ENCODE measurements around the gene NLN. TPM values are rescaled to one million over a fixed set of nuclear protein-coding genes. Genes with fewer than 3 reads are reported as not detected.

The NLN gene
- total RNA-seq, 1 donor from 2014 or later: 12.4 TPM

GRCh38 chr5:65821966-65822365 is 100.0 kb downstream of the NLN start:
- Histone ChIP-seq H3K27me3 (ENCODE audit: low read depth) (no peaks in the 10 kb centered on the region), H3K4me3 (no peak overlapping the region), H3K27ac (replicated peaks) (no peak overlapping the region), H3K36me3 (no peaks in the 10 kb centered on the region), H3K4me1 (no peaks in the 10 kb centered on the region), H3K9me3 (replicated peaks) (no peaks in the 10 kb centered on the region)
- DNase-seq: no peak
- TF ChIP-seq, protein P1, sequence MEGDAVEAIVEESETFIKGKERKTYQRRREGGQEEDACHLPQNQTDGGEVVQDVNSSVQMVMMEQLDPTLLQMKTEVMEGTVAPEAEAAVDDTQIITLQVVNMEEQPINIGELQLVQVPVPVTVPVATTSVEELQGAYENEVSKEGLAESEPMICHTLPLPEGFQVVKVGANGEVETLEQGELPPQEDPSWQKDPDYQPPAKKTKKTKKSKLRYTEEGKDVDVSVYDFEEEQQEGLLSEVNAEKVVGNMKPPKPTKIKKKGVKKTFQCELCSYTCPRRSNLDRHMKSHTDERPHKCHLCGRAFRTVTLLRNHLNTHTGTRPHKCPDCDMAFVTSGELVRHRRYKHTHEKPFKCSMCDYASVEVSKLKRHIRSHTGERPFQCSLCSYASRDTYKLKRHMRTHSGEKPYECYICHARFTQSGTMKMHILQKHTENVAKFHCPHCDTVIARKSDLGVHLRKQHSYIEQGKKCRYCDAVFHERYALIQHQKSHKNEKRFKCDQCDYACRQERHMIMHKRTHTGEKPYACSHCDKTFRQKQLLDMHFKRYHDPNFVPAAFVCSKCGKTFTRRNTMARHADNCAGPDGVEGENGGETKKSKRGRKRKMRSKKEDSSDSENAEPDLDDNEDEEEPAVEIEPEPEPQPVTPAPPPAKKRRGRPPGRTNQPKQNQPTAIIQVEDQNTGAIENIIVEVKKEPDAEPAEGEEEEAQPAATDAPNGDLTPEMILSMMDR (IDR thresholded peaks at IDR 0.05; ENCODE audit: borderline replicate concordance): no peak
- intact Hi-C loops (cut with micrococcal nuclease): no loop called here

GRCh38 chr5:65822710-65823109 is 100.7 kb downstream of the NLN start:
- TF ChIP-seq, protein P1 (IDR thresholded peaks at IDR 0.05; ENCODE audit: borderline replicate concordance): no peak
- no peaks in the 10 kb centered on the region for H3K36me3 ChIP-seq
- H3K4me1 ChIP-seq: no peaks in the 10 kb centered on the region
- DNase-seq: no peak
- H3K27me3 ChIP-seq (ENCODE audit: low read depth): no peaks in the 10 kb centered on the region
- intact Hi-C loops (cut with micrococcal nuclease): no loop called here
- no peak overlapping the region for H3K4me3 ChIP-seq
- no peaks in the 10 kb centered on the region for H3K9me3 ChIP-seq (replicated peaks)
- H3K27ac ChIP-seq (replicated peaks): no peak overlapping the region

DNA sequence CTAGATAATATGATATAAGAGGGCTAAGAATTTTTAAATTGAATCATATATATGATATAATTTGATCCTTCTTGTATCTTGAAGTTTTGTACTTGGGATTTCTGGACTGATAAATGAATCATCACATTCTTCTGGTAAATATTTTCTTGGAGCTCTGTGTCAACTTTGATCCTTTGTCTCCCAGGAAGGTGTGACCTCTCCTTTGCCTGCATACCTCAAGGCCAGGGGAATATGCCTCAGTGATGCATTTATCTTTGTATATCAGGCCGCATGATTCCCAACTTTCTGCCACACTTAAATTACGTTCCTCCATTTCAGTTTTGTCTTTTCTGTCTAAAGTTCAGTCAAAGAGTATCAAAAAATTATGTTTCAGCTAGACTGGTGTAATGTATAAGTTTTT is 101.2 kb downstream of the NLN start:
- H3K27ac ChIP-seq (replicated peaks): no peak overlapping the region
- no peaks in the 10 kb centered on the region for H3K36me3 ChIP-seq
- H3K4me1 ChIP-seq: no peaks in the 10 kb centered on the region
- H3K9me3 ChIP-seq (replicated peaks): no peaks in the 10 kb centered on the region
- TF ChIP-seq, protein P1 (IDR thresholded peaks at IDR 0.05; ENCODE audit: borderline replicate concordance): no peak
- intact Hi-C loops (cut with micrococcal nuclease): no loop called here
- no peak overlapping the region for H3K4me3 ChIP-seq
- no peak for DNase-seq
- no peaks in the 10 kb centered on the region for H3K27me3 ChIP-seq (ENCODE audit: low read depth)

DNA sequence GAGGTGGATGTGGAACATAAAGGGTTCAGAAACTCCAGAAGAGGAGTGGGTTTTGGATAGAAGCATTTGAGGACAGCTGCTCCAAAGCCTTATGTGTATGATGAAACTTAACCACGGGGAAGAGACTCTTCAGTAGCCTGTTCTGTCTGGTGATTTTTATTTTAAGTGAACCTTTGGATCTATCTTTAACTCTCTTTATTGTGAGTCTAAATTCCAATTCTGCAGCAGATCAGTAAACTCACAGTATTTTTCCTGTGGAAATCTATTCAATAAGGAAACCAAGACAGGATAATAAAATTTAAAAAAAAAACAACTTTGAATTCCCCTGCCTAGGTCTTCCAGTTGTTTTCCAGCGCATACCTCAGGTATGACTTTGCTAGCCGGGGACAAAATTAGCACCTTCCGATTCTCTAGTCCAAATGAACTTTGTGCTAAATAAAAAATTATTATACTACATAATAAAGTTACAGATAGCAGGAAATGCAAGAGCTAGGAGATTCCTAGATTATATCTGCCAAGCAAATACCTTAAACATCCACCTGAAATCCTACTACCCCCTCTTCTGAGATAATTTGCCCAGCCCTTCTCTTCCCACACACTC is 101.9 kb downstream of the NLN start:
- Histone ChIP-seq H3K4me3 (no peak overlapping the region), H3K27me3 (ENCODE audit: low read depth) (no peaks in the 10 kb centered on the region), H3K4me1 (no peaks in the 10 kb centered on the region), H3K9me3 (replicated peaks) (no peaks in the 10 kb centered on the region), H3K36me3 (no peaks in the 10 kb centered on the region), H3K27ac (replicated peaks) (no peak overlapping the region)
- TF ChIP-seq, protein P1 (IDR thresholded peaks at IDR 0.05; ENCODE audit: borderline replicate concordance): no peak
- DNase-seq: no peak
- intact Hi-C loops (cut with micrococcal nuclease): no loop called here

DNA sequence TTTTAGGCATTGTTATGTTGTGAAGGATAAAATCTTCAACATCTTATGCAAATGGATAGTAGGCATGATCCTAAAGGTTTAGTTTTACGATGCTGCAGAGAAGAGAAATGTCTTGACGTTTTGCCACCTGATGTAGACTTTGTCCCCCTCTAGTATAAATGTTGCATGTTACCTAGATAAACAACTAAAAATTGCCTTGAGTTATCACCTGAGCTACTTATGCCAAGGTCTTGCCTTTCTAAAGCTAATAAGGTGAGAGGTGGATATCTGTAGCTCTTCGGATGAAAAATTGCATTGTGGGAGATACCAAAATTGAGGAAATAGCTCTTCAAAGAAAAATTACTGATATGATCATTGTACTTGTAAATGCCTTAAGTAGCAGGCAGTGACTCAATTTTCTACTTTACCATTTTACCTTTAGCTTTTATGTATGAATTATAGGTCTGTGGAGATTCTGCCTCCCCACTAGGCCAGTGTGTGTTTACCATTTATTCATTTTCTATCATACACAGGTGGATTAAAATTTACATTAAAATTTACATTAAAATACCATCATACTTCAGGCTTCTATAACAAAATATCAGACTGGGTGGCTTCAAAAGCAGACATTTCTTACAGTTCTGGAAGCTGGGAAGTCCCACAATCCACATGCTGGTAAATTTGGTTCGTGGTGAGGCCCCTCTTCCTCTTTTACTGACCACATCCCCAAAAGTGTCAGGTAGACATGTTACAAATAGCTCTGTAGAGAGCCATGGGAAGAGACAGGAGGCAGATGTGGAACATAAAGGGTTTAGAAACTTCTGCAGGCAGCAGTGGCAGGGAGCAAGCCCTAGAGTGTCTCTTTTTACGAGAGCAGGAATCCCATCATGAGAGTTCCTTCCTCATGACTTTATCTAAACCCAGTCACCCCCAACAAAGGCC is 103.7 kb downstream of the NLN start:
- H3K27me3 ChIP-seq (ENCODE audit: low read depth): no peaks in the 10 kb centered on the region
- no peak overlapping the region for H3K4me3 ChIP-seq
- no peaks in the 10 kb centered on the region for H3K4me1 ChIP-seq
- no peaks in the 10 kb centered on the region for H3K9me3 ChIP-seq (replicated peaks)
- TF ChIP-seq, protein P1 (IDR thresholded peaks at IDR 0.05; ENCODE audit: borderline replicate concordance): no peak
- H3K27ac ChIP-seq (replicated peaks): no peak overlapping the region
- intact Hi-C loops (cut with micrococcal nuclease): no loop called here
- H3K36me3 ChIP-seq: no peaks in the 10 kb centered on the region
- DNase-seq: no peak
